GM12864 (cell line): ENCODE data around the gene RFC3.
A peak's percentile ranks its signal among the peaks of the same experiment; 100 is the strongest.

Experiments used
- DNase-seq: peaks from one replicate; pipeline ENCODE4 v3.0.0-alpha.2; 2011; ENCODE audit warnings: low read depth
- H3K4me3 ChIP-seq: 2 replicates; pipeline ENCODE4 v1.5.1; 2011; ENCODE audit warnings: mild to moderate bottlenecking, low read depth, low read length, control low read depth
- CTCF ChIP-seq: IDR thresholded peaks from 2 replicates; pipeline ENCODE4 v1.5.1; 2011; ENCODE audit warnings: low read depth, mild to moderate bottlenecking, moderate library complexity, low read length, control low read depth, inconsistent platforms; ENCODE audit errors: missing control alignments

The RFC3 gene

DNA sequence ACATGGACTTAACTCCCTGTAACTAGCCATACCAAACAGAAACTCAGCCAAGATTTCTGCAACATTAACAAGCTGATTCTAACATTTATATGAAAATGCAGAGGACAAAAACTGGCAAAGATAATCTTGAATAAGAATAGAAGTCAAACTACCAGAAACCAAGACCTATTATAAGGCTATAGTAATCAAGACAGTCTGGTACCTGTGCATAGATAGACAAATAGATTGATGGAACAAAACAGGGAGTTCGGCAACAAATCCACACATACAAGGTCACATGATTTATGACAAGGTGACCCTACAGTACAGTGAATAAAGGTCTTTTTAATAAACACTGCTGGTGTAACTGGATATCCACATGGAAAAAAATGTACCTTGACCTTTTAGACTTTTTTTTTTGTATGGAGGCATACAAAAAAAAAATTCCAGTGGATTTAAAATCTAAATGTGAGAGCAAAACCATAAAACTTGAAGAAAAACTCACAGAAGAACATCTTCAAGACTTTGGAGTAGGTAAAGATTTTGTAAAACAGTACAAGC is 2.9 kb upstream of the RFC3 start:
- no peak for DNase-seq
- TF ChIP-seq CTCF = no peak
- no peak overlapping the region for H3K4me3 ChIP-seq

DNA sequence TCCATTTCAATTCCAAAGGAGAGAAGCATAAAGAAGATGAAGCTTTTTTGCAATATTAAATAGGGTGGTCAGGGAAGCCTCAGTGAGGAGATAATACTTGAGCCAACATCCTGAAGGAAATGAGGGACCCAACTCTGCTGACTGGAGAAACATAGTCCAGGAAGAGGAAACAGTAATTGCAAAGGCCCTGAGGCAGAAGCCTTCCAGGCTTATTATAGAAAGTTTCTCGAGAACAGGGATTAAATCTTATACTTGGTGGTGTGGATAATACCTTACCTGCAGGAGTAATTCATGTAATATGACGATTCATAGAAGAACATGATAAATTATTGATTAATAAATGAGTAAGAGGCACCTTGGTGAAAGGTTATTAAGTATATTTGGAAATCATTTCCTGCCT is 1.0 kb upstream of the RFC3 start:
- no peak overlapping the region for H3K4me3 ChIP-seq
- DNase-seq = no peak
- TF ChIP-seq CTCF = no peak

- peak overlapping the region; percentile 81 for H3K4me3 ChIP-seq
- no peak for DNase-seq
- no peak for TF ChIP-seq CTCF
Observed at GRCh38 chr13:33817513-33817900, 442 bp upstream of the RFC3 start.

- no peak overlapping the region for H3K4me3 ChIP-seq
- no peak for DNase-seq
Observed at GRCh38 chr13:33825083-33825482, 7.1 kb downstream of the RFC3 start.

GRCh38 chr13:33827139-33827538 is 9.2 kb downstream of the RFC3 start:
- DNase-seq = no peak
- no peak overlapping the region for H3K4me3 ChIP-seq
- no peak for TF ChIP-seq CTCF

More at GRCh38 chr13:33825083-33825482, 7.1 kb downstream of the RFC3 start:
- TF ChIP-seq CTCF = no peak

- no peak for TF ChIP-seq CTCF
- H3K4me3 ChIP-seq = no peak overlapping the region
- no peak for DNase-seq
Observed at GRCh38 chr13:33828431-33829129, 10.6 kb downstream of the RFC3 start.

- no peak overlapping the region for H3K4me3 ChIP-seq
- TF ChIP-seq CTCF = no peak
- no peak for DNase-seq
Observed at GRCh38 chr13:33832872-33833271, 14.9 kb downstream of the RFC3 start.
